GM12892 (cell line): Measurements from ENCODE around the gene ESRRA.
A peak's percentile ranks its signal among the peaks of the same experiment; 100 is the strongest.

Experiments used
- DNase-seq: peaks from one replicate; pipeline ENCODE4 v3.0.0; 2011; ENCODE audit not compliant: insufficient read length
- FAIRE-seq: peaks from 2 replicates; lab custom pipeline; 2011; peaks lifted over from hg19 to GRCh38; lab: Jason Lieb, UNC
- POLR2A ChIP-seq: IDR thresholded peaks from 2 replicates; pipeline ENCODE4 v1.6.1; 2011; ENCODE audit warnings: low read depth, low read length, control low read depth
- POLR2AphosphoS5 ChIP-seq: IDR thresholded peaks from 2 replicates; pipeline ENCODE4 v1.6.1; 2011; ENCODE audit warnings: low read depth, low read length, control low read depth
- TAF1 ChIP-seq: IDR thresholded peaks from 2 replicates; pipeline ENCODE4 v1.6.1; 2011; ENCODE audit warnings: low read depth, mild to moderate bottlenecking, control low read depth, low read length, borderline replicate concordance

The ESRRA gene

DNA sequence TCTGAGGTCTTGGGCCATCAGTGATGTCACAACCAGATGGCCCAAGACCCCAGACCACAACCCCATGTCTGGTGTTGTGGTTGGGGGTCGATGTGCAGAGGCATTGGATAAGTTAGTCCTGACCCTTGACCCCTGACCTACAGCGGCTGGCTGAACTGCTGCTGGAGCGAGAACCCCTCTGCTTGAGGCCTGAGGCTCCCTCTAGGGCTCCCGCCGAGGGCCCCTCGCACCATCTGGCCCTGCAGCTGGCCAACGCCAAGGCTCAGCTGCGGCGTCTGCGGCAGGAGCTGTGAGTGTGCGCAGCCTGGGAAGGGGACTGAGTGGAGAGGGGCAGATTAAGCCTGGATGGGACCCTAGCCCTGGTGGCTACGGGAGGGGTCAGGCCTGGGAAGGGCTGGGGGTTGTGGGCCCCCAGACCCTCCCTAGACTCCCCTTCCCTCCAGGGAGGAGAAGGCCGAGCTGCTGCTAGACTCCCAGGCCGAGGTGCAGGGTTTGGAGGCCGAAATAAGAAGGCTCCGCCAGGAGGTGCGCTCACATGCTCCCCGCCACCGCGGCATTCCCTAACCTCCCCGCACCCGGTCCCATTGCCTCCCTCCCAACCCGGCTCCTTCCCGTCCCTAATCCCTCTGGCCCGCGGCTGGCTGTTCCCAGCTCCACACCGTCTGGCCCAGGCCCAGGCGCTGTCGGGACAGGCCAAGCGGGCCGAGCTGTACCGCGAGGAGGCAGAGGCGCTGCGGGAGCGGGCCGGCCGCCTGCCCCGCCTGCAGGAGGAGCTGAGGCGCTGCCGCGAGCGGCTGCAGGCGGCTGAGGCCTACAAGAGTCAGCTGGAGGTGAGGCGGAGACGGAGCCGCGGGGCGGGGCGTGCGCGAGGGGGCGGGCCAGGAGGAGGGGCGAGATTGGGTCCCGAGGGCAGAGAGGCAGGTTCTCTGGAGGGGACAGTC, 36.8 kb downstream of the ESRRA start:
- no peak for TF ChIP-seq POLR2A
- DNase-seq (peak; percentile 99), FAIRE-seq (peak; percentile 95)

DNA sequence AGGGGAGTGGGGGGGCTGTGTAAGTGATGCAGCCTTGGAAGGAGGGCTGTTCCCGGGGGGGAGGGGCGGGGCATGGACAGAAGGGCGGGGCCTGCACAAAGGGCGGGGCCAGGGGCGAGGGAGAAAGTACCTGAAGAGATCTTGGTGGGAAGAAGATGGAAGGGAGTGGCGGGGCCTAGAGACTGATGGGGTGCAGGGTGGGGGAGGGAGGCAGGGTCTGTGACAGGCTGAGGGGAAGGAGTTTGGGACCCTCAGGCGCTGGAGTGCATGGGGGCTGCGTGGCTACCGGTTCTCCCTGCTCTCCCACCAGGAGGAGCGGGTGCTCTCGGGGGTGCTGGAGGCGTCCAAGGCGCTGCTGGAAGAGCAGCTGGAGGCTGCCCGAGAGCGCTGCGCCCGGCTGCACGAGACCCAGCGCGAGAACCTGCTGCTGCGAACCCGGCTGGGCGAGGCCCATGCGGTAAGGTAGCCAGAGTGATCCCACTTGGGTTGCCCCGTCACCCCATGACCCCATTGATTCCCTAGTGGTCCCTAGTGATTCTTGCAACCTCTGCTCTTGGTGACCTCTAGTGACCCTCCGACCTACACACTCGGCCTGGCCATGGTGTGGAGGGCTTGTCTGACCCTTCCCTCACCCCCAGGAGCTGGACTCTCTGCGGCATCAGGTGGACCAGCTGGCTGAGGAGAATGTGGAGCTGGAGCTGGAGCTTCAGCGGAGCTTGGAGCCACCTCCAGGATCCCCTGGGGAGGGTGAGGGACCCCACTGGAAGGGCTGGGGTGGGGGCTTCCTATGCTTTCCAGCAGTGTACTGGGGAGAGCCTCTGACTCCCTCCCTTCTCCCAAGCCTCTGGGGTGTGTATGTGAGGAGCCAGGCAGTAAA, 37.8 kb downstream of the ESRRA start:
- FAIRE-seq (peak; percentile 64), DNase-seq (no peak)
- TF ChIP-seq POLR2AphosphoS5 (no peak), POLR2A (no peak), TAF1 (no peak)

DNA sequence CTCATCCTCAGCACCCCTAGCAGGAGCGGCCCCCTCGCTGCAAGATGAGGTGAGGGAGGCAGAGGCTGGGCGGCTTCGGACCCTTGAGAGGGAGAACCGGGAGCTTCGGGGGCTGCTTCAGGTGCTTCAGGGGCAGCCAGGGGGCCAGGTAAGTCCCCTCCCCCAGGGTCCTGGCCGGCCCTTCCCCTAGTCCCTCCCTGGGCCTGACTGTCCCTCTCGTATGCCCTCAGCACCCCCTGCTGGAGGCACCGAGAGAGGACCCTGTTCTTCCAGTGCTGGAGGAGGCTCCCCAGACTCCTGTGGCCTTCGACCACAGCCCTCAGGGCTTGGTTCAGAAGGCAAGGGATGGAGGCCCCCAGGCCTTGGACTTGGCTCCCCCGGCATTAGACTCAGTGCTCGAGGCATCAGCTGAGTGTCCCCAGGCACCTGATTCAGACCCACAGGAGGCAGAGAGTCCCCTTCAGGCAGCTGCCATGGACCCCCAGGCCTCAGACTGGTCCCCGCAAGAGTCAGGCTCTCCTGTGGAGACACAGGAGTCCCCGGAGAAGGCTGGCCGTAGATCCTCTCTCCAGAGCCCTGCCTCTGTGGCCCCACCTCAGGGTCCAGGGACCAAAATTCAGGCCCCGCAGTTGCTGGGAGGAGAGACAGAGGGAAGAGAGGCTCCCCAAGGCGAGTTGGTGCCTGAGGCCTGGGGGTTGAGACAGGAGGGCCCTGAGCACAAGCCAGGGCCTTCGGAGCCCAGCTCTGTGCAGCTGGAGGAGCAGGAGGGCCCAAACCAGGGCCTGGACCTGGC, 38.6 kb downstream of the ESRRA start:
- DNase-seq (no peak), FAIRE-seq (no peak)
- TF ChIP-seq TAF1 (no peak), POLR2A (no peak), POLR2AphosphoS5 (no peak)

DNA sequence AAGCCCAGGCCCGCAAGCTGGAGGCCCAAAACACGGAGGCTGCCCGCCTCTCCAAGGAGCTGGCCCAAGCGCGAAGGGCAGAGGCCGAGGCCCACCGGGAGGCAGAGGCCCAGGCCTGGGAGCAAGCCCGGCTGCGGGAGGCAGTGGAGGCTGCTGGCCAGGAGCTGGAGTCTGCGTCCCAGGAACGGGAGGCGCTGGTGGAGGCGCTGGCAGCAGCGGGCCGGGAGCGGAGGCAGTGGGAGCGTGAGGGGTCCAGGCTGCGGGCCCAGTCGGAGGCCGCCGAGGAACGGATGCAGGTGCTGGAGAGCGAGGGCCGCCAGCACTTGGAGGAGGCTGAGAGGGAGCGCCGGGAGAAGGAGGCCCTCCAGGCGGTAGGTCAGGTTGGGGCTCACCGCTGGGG, 39.5 kb downstream of the ESRRA start:
- DNase-seq: no peak
- no peak for FAIRE-seq
- no peak for TF ChIP-seq POLR2AphosphoS5
- no peak for TF ChIP-seq TAF1
- TF ChIP-seq POLR2A: no peak

DNA sequence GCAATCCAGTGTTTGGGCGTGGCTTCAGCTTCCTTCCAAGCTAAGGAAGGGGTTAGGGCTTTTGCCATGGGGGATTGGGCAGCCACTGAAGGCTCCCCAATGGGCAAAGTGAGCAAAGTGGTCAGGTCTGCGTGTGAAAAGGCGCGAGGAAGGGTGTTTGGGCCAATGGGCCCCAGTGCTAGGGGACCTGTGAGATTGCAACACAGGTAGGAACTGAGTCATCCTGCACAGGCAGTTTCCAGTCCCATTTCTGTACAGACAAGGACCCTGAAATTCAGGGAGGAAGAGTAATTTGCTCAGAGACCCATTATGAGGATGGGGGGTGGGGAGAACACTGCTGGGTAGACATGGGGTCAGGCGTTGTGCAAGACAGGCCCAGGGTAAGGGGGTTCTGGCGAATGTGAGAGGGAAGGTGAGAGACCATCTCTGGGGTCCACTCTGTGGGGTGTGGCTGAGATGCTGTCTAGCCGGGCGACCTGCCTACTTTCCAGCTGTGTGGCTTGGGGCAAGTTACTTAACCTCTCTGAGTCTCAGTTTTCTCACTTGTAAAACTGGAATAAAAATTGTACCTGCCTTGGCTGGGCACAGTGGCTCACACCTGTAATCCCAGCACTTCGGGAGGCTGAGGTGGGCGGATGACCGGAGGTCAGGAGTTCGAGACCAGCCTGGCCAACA, 42.0 kb downstream of the ESRRA start:
- FAIRE-seq (peak; percentile 24), DNase-seq (no peak)
- TF ChIP-seq TAF1 (no peak), POLR2AphosphoS5 (no peak), POLR2A (no peak)

DNA sequence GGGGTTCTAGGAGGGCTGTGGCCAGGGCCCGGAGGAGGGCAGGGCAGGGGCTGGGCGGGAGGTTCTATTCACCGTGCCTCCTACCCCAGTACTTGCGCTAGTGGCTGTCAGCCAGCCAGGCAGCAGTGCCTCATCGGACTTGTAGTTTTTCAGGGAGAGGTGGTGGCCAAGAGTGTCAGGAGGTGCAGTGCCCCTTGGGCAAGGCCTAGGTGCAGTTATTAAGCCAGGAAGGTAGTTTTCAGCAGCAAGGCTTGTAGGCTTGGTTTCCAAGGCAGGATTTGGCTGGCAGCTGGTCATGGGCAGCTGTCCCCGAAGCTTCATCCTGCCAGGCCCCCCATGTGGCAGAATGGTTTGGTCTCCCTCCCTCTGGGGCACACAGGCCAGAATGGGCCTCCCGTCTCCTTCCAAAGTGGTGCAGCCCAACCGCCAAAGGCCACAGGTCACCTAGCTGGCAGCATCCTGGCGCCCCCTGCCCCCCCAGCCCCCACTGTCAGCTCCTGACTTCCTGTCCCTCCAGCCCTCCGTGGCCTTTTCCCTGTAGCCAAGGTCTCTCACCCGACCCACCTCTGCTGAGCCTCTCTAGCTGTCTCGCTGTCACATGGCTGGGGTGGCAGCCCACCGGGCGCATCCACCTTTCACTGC, 43.2 kb downstream of the ESRRA start:
- FAIRE-seq: no peak
- no peak for TF ChIP-seq POLR2AphosphoS5
- TF ChIP-seq TAF1: no peak
- TF ChIP-seq POLR2A: no peak
- no peak for DNase-seq

DNA sequence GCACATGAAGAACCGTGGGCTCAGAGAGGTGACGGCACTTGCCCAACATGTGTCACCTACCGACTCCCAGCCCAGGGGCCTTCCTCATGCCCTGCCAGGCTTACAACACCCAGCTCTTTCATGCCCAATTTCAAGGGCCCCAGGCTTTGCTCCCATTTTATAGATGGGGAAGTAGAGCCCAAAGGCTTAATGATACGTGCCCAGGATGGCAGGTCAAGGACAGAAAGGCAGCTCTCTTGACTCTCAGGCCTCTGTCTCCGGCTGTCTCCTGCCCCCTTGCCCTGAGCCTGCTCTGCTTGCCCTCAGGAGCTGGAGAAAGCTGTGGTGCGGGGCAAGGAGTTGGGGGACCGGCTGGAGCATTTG, 43.7 kb downstream of the ESRRA start:
- FAIRE-seq (no peak), DNase-seq (no peak)
- TF ChIP-seq POLR2AphosphoS5 (no peak), POLR2A (no peak), TAF1 (no peak)

DNA sequence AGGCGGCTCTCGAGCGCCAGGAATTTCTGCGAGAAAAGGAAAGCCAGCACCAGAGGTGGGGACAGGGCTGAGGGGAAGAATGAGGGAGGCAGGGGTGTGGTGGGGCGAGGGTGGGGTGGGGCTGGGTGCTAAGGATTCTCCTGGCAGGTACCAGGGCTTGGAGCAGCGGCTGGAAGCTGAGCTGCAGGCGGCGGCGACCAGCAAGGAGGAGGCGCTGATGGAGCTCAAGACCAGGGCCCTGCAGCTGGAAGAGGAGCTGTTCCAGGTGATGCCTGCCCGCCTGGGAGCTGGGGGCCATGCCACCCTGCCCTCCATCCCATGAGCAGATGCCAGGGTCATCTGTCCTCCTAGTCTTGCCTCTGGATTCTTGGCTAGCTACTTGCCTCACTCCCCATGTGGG, 44.1 kb downstream of the ESRRA start:
- no peak for TF ChIP-seq POLR2AphosphoS5
- no peak for TF ChIP-seq POLR2A
- no peak for TF ChIP-seq TAF1
- DNase-seq: no peak
- FAIRE-seq: no peak

DNA sequence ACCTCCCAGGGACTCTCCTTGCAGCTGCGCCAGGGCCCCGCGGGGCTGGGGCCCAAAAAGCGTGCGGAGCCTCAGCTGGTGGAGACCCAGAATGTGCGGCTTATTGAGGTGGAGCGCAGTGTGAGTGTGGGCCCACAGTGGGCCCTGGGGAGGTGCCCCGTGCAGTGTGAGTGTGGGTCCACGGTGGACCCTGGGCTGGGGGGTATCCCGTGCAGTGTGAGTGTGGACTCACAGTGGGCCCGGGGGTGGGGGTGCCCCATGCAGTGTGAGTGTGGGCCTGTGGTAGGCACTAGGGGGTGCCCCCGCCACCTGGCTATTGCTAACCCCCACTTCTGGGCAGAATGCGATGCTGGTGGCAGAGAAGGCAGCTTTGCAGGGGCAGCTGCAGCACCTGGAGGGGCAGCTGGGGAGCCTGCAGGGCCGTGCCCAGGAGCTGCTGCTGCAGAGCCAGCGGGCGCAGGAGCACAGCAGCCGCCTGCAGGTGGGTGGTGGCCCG, 45.9 kb downstream of the ESRRA start:
- DNase-seq (no peak), FAIRE-seq (no peak)
- TF ChIP-seq TAF1 (no peak), POLR2AphosphoS5 (no peak), POLR2A (no peak)

DNA sequence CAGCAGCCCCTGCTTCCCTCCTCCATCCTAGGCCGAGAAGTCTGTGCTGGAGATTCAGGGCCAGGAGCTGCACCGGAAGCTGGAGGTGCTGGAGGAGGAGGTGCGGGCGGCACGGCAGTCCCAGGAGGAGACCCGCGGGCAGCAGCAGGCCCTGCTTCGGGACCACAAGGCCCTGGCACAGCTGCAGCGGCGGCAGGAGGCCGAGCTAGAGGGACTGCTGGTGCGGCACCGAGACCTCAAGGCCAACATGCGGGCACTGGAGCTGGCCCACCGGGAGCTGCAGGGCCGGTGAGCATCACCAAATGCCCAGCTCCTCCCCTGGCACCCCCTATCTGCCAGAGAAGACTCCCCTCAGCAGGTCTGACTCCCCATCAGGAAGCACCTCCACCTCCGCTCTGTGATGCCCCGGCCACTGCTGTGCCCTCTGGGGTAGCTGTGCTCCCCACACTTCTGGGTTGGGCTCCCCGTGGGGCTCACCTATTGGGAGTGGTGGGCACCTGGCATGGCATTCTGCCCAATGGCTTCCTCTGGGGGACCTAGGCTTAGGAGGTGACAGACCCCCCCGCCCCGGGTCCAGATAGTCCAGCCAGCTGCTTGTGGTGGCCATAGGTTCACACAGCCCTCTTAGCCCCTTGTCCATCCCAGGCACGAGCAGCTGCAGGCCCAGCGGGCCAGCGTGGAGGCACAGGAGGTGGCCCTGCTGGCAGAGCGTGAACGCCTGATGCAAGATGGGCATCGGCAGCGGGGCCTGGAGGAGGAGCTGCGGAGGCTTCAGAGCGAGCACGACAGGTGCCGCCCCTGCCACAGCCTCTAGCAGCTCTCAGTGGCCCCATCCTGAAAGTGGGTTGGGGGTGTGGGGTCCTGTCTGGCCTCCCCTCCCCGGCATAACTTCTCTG, 47.0 kb downstream of the ESRRA start:
- DNase-seq: no peak
- no peak for FAIRE-seq

More for the DNA sequence above, 47.0 kb downstream of the ESRRA start:
- no peak for TF ChIP-seq POLR2A
- TF ChIP-seq TAF1: no peak
- TF ChIP-seq POLR2AphosphoS5: no peak
